ENCODE measurements around the gene TTLL11. TPM values are rescaled to one million over a fixed set of nuclear protein-coding genes. Genes with fewer than 3 reads are reported as not detected.
A peak's percentile ranks its signal among the peaks of the same experiment; 100 is the strongest.

TTLL11 gene
- polyA plus RNA-seq, 1 donor from 2014 or later, result 8.0 TPM

DNA sequence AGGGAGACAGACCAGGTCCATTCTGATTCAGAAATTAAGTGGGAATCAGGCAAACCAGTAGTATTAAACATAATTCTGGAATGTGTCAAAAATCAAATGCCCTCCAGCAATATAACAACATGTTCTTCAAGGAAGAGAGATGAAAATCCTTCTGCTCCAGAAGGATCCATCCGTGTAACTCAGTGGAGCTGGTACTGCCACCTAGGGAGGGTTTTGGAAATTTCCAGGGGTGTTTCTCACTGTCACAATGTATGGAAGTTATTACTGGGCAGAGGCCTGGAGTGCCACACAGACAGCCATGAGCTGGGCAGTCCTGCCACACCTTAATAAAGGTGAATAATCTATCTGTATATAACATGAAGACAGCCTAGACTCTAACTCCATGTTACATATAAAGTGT, 87.5 kb downstream of the TTLL11 start:
- H3K9me2 ChIP-seq (ENCODE audit: insufficient read depth, low read length), result no peaks in the 10 kb centered on the region
- no peaks in the 10 kb centered on the region for H3F3A ChIP-seq (ENCODE audit: insufficient read depth, low read length, poor library complexity, severe bottlenecking)
- no peaks in the 10 kb centered on the region for H3K36me3 ChIP-seq (ENCODE audit: insufficient read depth, low read length)
- no peak overlapping the region for H3K4me3 ChIP-seq (ENCODE audit: low read length)
- no peak overlapping the region for H3K27ac ChIP-seq (ENCODE audit: low read length)
- TF ChIP-seq CTCF (IDR thresholded peaks at IDR 0.05; ENCODE audit: poor library complexity, severe bottlenecking) (peak; percentile 30), RAD21 (conservative IDR thresholded peaks at IDR 0.05) (no peak)
- H4K20me1 ChIP-seq (ENCODE audit: insufficient read depth), result no peaks in the 10 kb centered on the region
- H3K9ac ChIP-seq (ENCODE audit: low read length), result no peak overlapping the region
- no peak overlapping the region for H2AFZ ChIP-seq (ENCODE audit: low read depth, low read length)
- no peak overlapping the region for H3K4me2 ChIP-seq (ENCODE audit: low read length)
- no peaks in the 10 kb centered on the region for H3K79me2 ChIP-seq (replicated peaks; ENCODE audit: insufficient read depth, low read length)
- H3K9me3 ChIP-seq (ENCODE audit: low read length), result no peaks in the 10 kb centered on the region
- no peaks in the 10 kb centered on the region for H3K27me3 ChIP-seq (ENCODE audit: insufficient read depth, low read depth, low read length)

- H3K9me3 ChIP-seq (ENCODE audit: low read length), result no peaks in the 10 kb centered on the region
- H2AFZ ChIP-seq (ENCODE audit: low read depth, low read length), result no peak overlapping the region
- no peaks in the 10 kb centered on the region for H4K20me1 ChIP-seq (ENCODE audit: insufficient read depth)
- H3K4me3 ChIP-seq (ENCODE audit: low read length), result no peak overlapping the region
- H3K9me2 ChIP-seq (ENCODE audit: insufficient read depth, low read length), result no peaks in the 10 kb centered on the region
- no peak overlapping the region for H3K27ac ChIP-seq (ENCODE audit: low read length)
- H3K79me2 ChIP-seq (replicated peaks; ENCODE audit: insufficient read depth, low read length), result no peaks in the 10 kb centered on the region
- no peak overlapping the region for H3K4me2 ChIP-seq (ENCODE audit: low read length)
- no peak for TF ChIP-seq SMC3 (conservative IDR thresholded peaks at IDR 0.05; ENCODE audit: poor library complexity)
- TF ChIP-seq EP300 (conservative IDR thresholded peaks at IDR 0.05; ENCODE audit: poor library complexity, severe bottlenecking), result no peak
- no peak for TF ChIP-seq EZH2 (IDR thresholded peaks at IDR 0.05; ENCODE audit: borderline replicate concordance, insufficient read depth, low read length, poor library complexity, severe bottlenecking)
- no peak for TF ChIP-seq MXI1 (conservative IDR thresholded peaks at IDR 0.05; ENCODE audit: poor library complexity, severe bottlenecking)
- no peak for TF ChIP-seq POLR2AphosphoS5 (IDR thresholded peaks at IDR 0.05)
- TF ChIP-seq CTCF (IDR thresholded peaks at IDR 0.05; ENCODE audit: poor library complexity, severe bottlenecking), result no peak
- no peak for TF ChIP-seq RAD21 (conservative IDR thresholded peaks at IDR 0.05)
- no peak for TF ChIP-seq TAF1 (IDR thresholded peaks at IDR 0.05; ENCODE audit: low read depth)
- no peak for TF ChIP-seq REST (IDR thresholded peaks at IDR 0.05; ENCODE audit: borderline replicate concordance)
- no peak overlapping the region for H3K9ac ChIP-seq (ENCODE audit: low read length)
- H3F3A ChIP-seq (ENCODE audit: insufficient read depth, low read length, poor library complexity, severe bottlenecking), result no peaks in the 10 kb centered on the region
- H3K27me3 ChIP-seq (ENCODE audit: insufficient read depth, low read depth, low read length), result no peaks in the 10 kb centered on the region
- H3K36me3 ChIP-seq (ENCODE audit: insufficient read depth, low read length), result no peaks in the 10 kb centered on the region
Observed at GRCh38 chr9:122004589-122004988, 88.5 kb downstream of the TTLL11 start.
